Breast epithelium (tissue), 4 donors: ENCODE measurements around the gene MGAT5. TPM values are rescaled to one million over a fixed set of nuclear protein-coding genes. Genes with fewer than 3 reads are reported as not detected.

Experiments
- DNase-seq, 2 donors: peaks; one replicate each; pipeline ENCODE4 v3.0.0-alpha.2; 2019; ENCODE audit warnings: low spot score in 2 of 2
- H3K27ac ChIP-seq, 2 donors: fragments of 200-600 bp; sonication (generic) in 1 of 2; one replicate each; pipeline ENCODE4 v1.5.1; 2016 to 2019; ENCODE audit warnings: mild to moderate bottlenecking in 1 of 2
- H3K27me3 ChIP-seq, 2 donors: fragments of 200-600 bp; sonication (generic) in 1 of 2; one replicate each; pipeline versions ENCODE4 v1.5.1 to v1.6.0; 2017 to 2019; ENCODE audit warnings: control low read depth in 1 of 2, mild to moderate bottlenecking in 1 of 2
- H3K36me3 ChIP-seq: fragments of 200-600 bp; one replicate; pipeline ENCODE4 v1.5.1; 2019
- H3K4me1 ChIP-seq, 2 donors: fragments of 200-600 bp; sonication (generic); one replicate each; pipeline ENCODE4 v1.5.1; 2016 to 2019; ENCODE audit warnings: control low read depth in 1 of 2
- H3K4me3 ChIP-seq, 3 donors: fragments of 200-600 bp; sonication (generic); 1 replicate in 2 of 3; 2 replicates in 1 of 3; pipeline ENCODE4 v1.5.1; 2016 to 2019; ENCODE audit warnings: mild to moderate bottlenecking in 3 of 3, moderate library complexity in 2 of 3
- H3K9me3 ChIP-seq, 2 donors: fragments of 200-600 bp; sonication (generic) in 1 of 2; one replicate each; pipeline ENCODE4 v1.5.1; 2016 to 2019; ENCODE audit warnings: control low read depth in 1 of 2
- CTCF ChIP-seq, 3 donors: fragments of 450-650 bp; IDR thresholded peaks; one replicate each; pipeline ENCODE4 v1.5.1; 2016 to 2017; ENCODE audit warnings: antibody characterized with exemption in 3 of 3, mild to moderate bottlenecking in 3 of 3, moderate library complexity in 3 of 3
- POLR2A ChIP-seq: fragments of 450-650 bp; IDR thresholded peaks from one replicate; pipeline ENCODE4 v1.6.1; 2016; ENCODE audit warnings: antibody characterized with exemption, mild to moderate bottlenecking, moderate library complexity
- POLR2AphosphoS5 ChIP-seq, 3 donors: sonication (generic); formaldehyde crosslinking; IDR thresholded peaks; one replicate each; pipeline ENCODE4 v1.6.1; 2017; ENCODE audit warnings: antibody characterized with exemption in 3 of 3
- intact Hi-C: fragments of 100-400 bp; cut with DNase I; formaldehyde crosslinking; loops from one replicate; pipeline ENCODE4 v1.15.1; 2023; ENCODE audit warnings: low total_unique reads
- total RNA-seq, 3 donors: library from RNA; depleted of rRNA; stranded (reverse); fragments of >200 nt; gene quantifications; one replicate each; pipeline ENCODE4 v1.1.0, GENCODE V29; 2016

MGAT5 gene
- total RNA-seq, 3 donors from 2014 or later, result 30.5 to 42.6 (median 34.4) TPM

- Histone ChIP-seq H3K36me3 (no peaks in the 10 kb centered on the region), H3K9me3 (no peaks in the 10 kb centered on the region), H3K27ac (no peak overlapping the region), H3K27me3 (no peaks in the 10 kb centered on the region), H3K4me3 (no peak overlapping the region), H3K4me1 (no peaks in the 10 kb centered on the region)
- intact Hi-C loops, result no loop called here
- TF ChIP-seq POLR2AphosphoS5 (IDR thresholded peaks at IDR 0.05) (no peak), CTCF (IDR thresholded peaks at IDR 0.05) (no peak), POLR2A (no peak)
- no peak for DNase-seq
These were observed 112.5 kb downstream of the MGAT5 start for GRCh38 chr2:134366359-134366758.

GRCh38 chr2:134367213-134367612 lies 113.3 kb downstream of the MGAT5 start:
- Histone ChIP-seq H3K27ac (no peak overlapping the region), H3K27me3 (no peaks in the 10 kb centered on the region)
- intact Hi-C loops, result no loop called here

GRCh38 chr2:134368009-134368817 lies 114.3 kb downstream of the MGAT5 start:
- intact Hi-C loops, result no loop called here
- no peak overlapping the region for H3K27ac ChIP-seq

More at GRCh38 chr2:134367213-134367612, 113.3 kb downstream of the MGAT5 start:
- DNase-seq, result no peak
- TF ChIP-seq CTCF (IDR thresholded peaks at IDR 0.05) (no peak), POLR2AphosphoS5 (IDR thresholded peaks at IDR 0.05) (no peak), POLR2A (no peak)
- H3K36me3 ChIP-seq, result no peaks in the 10 kb centered on the region
- no peaks in the 10 kb centered on the region for H3K9me3 ChIP-seq
- peaks cover 0 to 2% of the 10 kb centered on the region in 2 donors for H3K4me1 ChIP-seq
- H3K4me3 ChIP-seq, result no peak overlapping the region

GRCh38 chr2:134369220-134369902 lies 115.5 kb downstream of the MGAT5 start:
- H3K27me3 ChIP-seq, result no peaks in the 10 kb centered on the region
- no peak overlapping the region for H3K4me3 ChIP-seq
- intact Hi-C loops, result no loop called here
- H3K9me3 ChIP-seq, result no peaks in the 10 kb centered on the region
- TF ChIP-seq POLR2AphosphoS5 (IDR thresholded peaks at IDR 0.05), result no peak
- DNase-seq, result no peak
- H3K27ac ChIP-seq, result no peak overlapping the region
- no peaks in the 10 kb centered on the region for H3K36me3 ChIP-seq
- peaks cover 4 to 10% of the 10 kb centered on the region in 2 donors for H3K4me1 ChIP-seq

More at GRCh38 chr2:134368009-134368817, 114.3 kb downstream of the MGAT5 start:
- no peak for TF ChIP-seq POLR2AphosphoS5 (IDR thresholded peaks at IDR 0.05)
- no peak for TF ChIP-seq CTCF (IDR thresholded peaks at IDR 0.05)
- no peak for TF ChIP-seq POLR2A
- no peaks in the 10 kb centered on the region for H3K36me3 ChIP-seq
- H3K27me3 ChIP-seq, result no peaks in the 10 kb centered on the region
- H3K9me3 ChIP-seq, result no peaks in the 10 kb centered on the region
- DNase-seq, result no peak
- H3K4me3 ChIP-seq, result no peak overlapping the region
- peaks cover 4 to 10% of the 10 kb centered on the region in 2 donors for H3K4me1 ChIP-seq

- Histone ChIP-seq H3K27ac (no peak overlapping the region), H3K9me3 (no peaks in the 10 kb centered on the region), H3K4me1 (peaks cover 4 to 10% of the 10 kb centered on the region in 2 donors), H3K4me3 (no peak overlapping the region), H3K36me3 (no peaks in the 10 kb centered on the region), H3K27me3 (no peaks in the 10 kb centered on the region)
- intact Hi-C loops, result no loop called here
- TF ChIP-seq CTCF (IDR thresholded peaks at IDR 0.05), result no peak
- TF ChIP-seq POLR2A, result no peak
- TF ChIP-seq POLR2AphosphoS5 (IDR thresholded peaks at IDR 0.05), result no peak
- DNase-seq, result no peak
These were observed 117.0 kb downstream of the MGAT5 start for GRCh38 chr2:134370655-134371445.
